Glutamatergic neuron (in vitro differentiated cells): Measurements from ENCODE around the gene DRG2. TPM values are rescaled to one million over a fixed set of nuclear protein-coding genes. Genes with fewer than 3 reads are reported as not detected.

Source experiments
- DNase-seq: peaks from one replicate; pipeline ENCODE4 v3.0.0; 2022
- H3K27ac Mint-ChIP-seq: one replicate; pipeline ENCODE4 v1.8.0; 2020; ENCODE audit warnings: mild to moderate bottlenecking, mixed read lengths, inconsistent platforms; ENCODE audit not compliant: unreplicated experiment
- H3K27me3 Mint-ChIP-seq: one replicate; pipeline ENCODE4 v1.8.0; 2020; ENCODE audit warnings: mild to moderate bottlenecking, moderate library complexity, mixed read lengths, inconsistent platforms; ENCODE audit not compliant: unreplicated experiment
- H3K36me3 Mint-ChIP-seq: one replicate; pipeline ENCODE4 v1.8.0; 2020; ENCODE audit warnings: mild to moderate bottlenecking, mixed read lengths, inconsistent platforms; ENCODE audit not compliant: unreplicated experiment
- H3K4me1 Mint-ChIP-seq: one replicate; pipeline ENCODE4 v1.8.0; 2020; ENCODE audit warnings: mild to moderate bottlenecking, low read depth, mixed read lengths, inconsistent platforms; ENCODE audit not compliant: unreplicated experiment
- H3K4me3 Mint-ChIP-seq: one replicate; pipeline ENCODE4 v1.8.0; 2020; ENCODE audit warnings: mild to moderate bottlenecking, mixed read lengths, inconsistent platforms; ENCODE audit not compliant: unreplicated experiment
- H3K9me3 Mint-ChIP-seq: one replicate; pipeline ENCODE4 v1.8.0; 2020; ENCODE audit warnings: mild to moderate bottlenecking, moderate library complexity, mixed read lengths, inconsistent platforms; ENCODE audit not compliant: unreplicated experiment
- CTCF ChIP-seq: fragments of 200-600 bp; sonication (generic); IDR thresholded peaks from one replicate; pipeline ENCODE4 v1.5.0; 2021; ENCODE audit not compliant: partially characterized antibody, unreplicated experiment
- total RNA-seq: library from RNA; stranded (reverse); fragmentation: NEBNext Ultra II Directional; extraction: Animal tissue kit (Norgen Biotek cat#: 25700); gene quantifications from one replicate; pipeline ENCODE4 v1.2.1, GENCODE V29; 2021; ENCODE audit not compliant: unreplicated experiment

The DRG2 gene
- total RNA-seq, 1 donor from 2014 or later, result 37.1 TPM

GRCh38 chr17:18074566-18075272 lies 13.0 kb upstream of the DRG2 start:
- TF ChIP-seq CTCF, result no peak
- DNase-seq, result no peak
- Mint-ChIP-seq H3K4me3 (no peak overlapping the region), H3K9me3 (no peaks in the 10 kb centered on the region), H3K27me3 (peaks cover 5% of the 10 kb centered on the region), H3K36me3 (no peaks in the 10 kb centered on the region), H3K27ac (no peak overlapping the region), H3K4me1 (peaks cover 3% of the 10 kb centered on the region)

- H3K4me3 Mint-ChIP-seq, result no peak overlapping the region
Observed at GRCh38 chr17:18076936-18077335, 10.8 kb upstream of the DRG2 start.

GRCh38 chr17:18079543-18079942 lies 8.2 kb upstream of the DRG2 start:
- Mint-ChIP-seq H3K4me3 (no peak overlapping the region), H3K9me3 (no peaks in the 10 kb centered on the region), H3K27ac (no peak overlapping the region)

More at GRCh38 chr17:18076936-18077335, 10.8 kb upstream of the DRG2 start:
- Mint-ChIP-seq H3K27me3 (peaks cover 7% of the 10 kb centered on the region), H3K9me3 (no peaks in the 10 kb centered on the region), H3K4me1 (no peaks in the 10 kb centered on the region), H3K27ac (no peak overlapping the region), H3K36me3 (no peaks in the 10 kb centered on the region)
- TF ChIP-seq CTCF, result no peak
- no peak for DNase-seq

GRCh38 chr17:18084256-18084655 lies 3.5 kb upstream of the DRG2 start:
- no peak overlapping the region for H3K27ac Mint-ChIP-seq
- DNase-seq, result no peak
- no peaks in the 10 kb centered on the region for H3K36me3 Mint-ChIP-seq
- H3K9me3 Mint-ChIP-seq, result peaks cover 5% of the 10 kb centered on the region
- TF ChIP-seq CTCF, result no peak
- peaks cover 3% of the 10 kb centered on the region for H3K27me3 Mint-ChIP-seq
- peaks cover 6% of the 10 kb centered on the region for H3K4me1 Mint-ChIP-seq
- no peak overlapping the region for H3K4me3 Mint-ChIP-seq

More at GRCh38 chr17:18079543-18079942, 8.2 kb upstream of the DRG2 start:
- TF ChIP-seq CTCF, result no peak
- DNase-seq, result no peak
- Mint-ChIP-seq H3K27me3 (peaks cover 7% of the 10 kb centered on the region), H3K4me1 (no peaks in the 10 kb centered on the region), H3K36me3 (no peaks in the 10 kb centered on the region)

- H3K36me3 Mint-ChIP-seq, result peaks cover 5% of the 10 kb centered on the region
- H3K27ac Mint-ChIP-seq, result no peak overlapping the region
Observed at GRCh38 chr17:18089613-18090012, 1.9 kb downstream of the DRG2 start.

More at GRCh38 chr17:18089613-18090012, 1.9 kb downstream of the DRG2 start:
- peaks cover 4% of the 10 kb centered on the region for H3K27me3 Mint-ChIP-seq
- peaks cover 5% of the 10 kb centered on the region for H3K9me3 Mint-ChIP-seq
- DNase-seq, result no peak
- H3K4me1 Mint-ChIP-seq, result peaks cover 10% of the 10 kb centered on the region
- H3K4me3 Mint-ChIP-seq, result peak overlapping the region; percentile 45
- no peak for TF ChIP-seq CTCF
